Peyer's patch (tissue), 4 donors: ENCODE data around the gene RAB22A. TPM values are rescaled to one million over a fixed set of nuclear protein-coding genes. Genes with fewer than 3 reads are reported as not detected.

Experiments
- DNase-seq, 3 donors: peaks; one replicate each; pipeline ENCODE4 v3.0.0-alpha.2; 2017 to 2019
- H3K27ac ChIP-seq, 4 donors: fragments of 200-600 bp; sonication (generic); one replicate each; pipeline ENCODE4 v1.5.1; 2016 to 2019
- H3K27me3 ChIP-seq, 2 donors: fragments of 200-600 bp; sonication (generic); one replicate each; pipeline ENCODE4 v1.5.1; 2019
- H3K36me3 ChIP-seq, 3 donors: fragments of 200-600 bp; sonication (generic); one replicate each; pipeline ENCODE4 v1.5.1; 2016 to 2019
- H3K4me1 ChIP-seq, 4 donors: fragments of 200-600 bp; sonication (generic); one replicate each; pipeline ENCODE4 v1.5.1; 2016 to 2019
- H3K4me3 ChIP-seq, 4 donors: fragments of 200-600 bp; sonication (generic); 1 replicate in 3 of 4; 2 replicates in 1 of 4; pipeline ENCODE4 v1.5.1; 2016 to 2019; ENCODE audit warnings: mild to moderate bottlenecking in 1 of 4
- H3K9me3 ChIP-seq, 4 donors: fragments of 200-600 bp; sonication (generic); one replicate each; pipeline ENCODE4 v1.5.1; 2016 to 2019; ENCODE audit warnings: mild to moderate bottlenecking in 1 of 4
- POLR2A ChIP-seq, 2 donors: fragments of 450-650 bp; IDR thresholded peaks; one replicate each; pipeline ENCODE4 v1.5.1; 2017; ENCODE audit warnings: antibody characterized with exemption in 2 of 2, mild to moderate bottlenecking in 2 of 2, moderate library complexity in 2 of 2
- total RNA-seq, 4 donors: library from RNA; depleted of rRNA; stranded (reverse); fragments of >200 nt; gene quantifications; one replicate each; pipeline ENCODE4 v1.1.0, GENCODE V29; 2016
- TF ChIP-seq, protein P1 (sequence below), 6 experiments: fragments of 450-650 bp in 4 of 6; fragments of 200-600 bp in 2 of 6; sonication (generic) in 1 of 6; IDR thresholded peaks; one replicate each; pipeline ENCODE4 v1.5.1; 2017 to 2019; ENCODE audit warnings: antibody characterized with exemption in 6 of 6, mild to moderate bottlenecking in 3 of 6, moderate library complexity in 1 of 6

Gene RAB22A
- total RNA-seq, 4 donors from 2014 or later = 12.4 to 29.4 (median 19.2) TPM

DNA sequence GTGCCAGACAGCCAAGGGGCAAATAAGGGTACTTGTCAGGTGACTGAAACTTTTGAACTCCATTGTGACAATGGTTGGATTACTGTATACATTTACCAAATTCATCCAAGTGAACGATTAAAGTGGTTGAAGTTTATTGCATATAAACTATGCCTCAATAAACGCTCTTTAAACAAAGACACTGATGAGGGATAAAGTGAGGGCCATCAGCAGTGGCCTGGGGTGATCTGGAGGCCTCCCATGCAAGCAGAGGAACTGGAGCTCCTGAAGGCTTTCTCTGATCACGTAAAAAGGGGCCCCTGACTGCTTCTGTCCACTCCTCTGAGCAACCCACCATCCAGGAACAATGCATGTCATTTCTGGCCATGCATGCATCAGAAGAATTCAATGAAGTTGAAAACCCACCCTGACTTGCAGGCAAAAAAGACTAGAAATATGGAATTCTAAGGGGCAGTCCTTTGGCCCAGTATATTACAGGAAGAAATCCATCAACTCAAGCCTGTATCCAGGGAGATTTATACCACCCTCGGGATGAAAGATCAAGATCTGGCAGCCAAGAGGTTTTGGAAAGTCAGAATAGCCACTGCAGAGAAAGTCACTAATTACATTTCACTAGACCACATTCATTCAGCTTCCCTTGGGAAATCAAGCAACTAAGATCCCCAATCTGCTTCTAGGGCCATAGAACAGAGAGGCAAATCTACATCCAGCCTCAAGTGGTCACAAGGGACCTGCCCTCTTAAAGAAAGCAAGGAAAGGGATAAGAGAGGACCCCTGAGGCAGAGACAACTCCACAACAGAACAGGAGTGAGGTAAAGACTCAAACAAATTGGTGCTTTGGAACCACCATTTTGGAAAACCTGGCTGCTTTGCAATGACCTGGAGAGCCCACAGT, 31.7 kb upstream of the RAB22A start:
- Histone ChIP-seq H3K4me1 (no peaks in the 10 kb centered on the region), H3K27me3 (no peaks in the 10 kb centered on the region), H3K27ac (no peak overlapping the region), H3K4me3 (no peak overlapping the region), H3K36me3 (no peaks in the 10 kb centered on the region), H3K9me3 (no peaks in the 10 kb centered on the region)
- DNase-seq = no peak
- no peak for TF ChIP-seq POLR2A (IDR thresholded peaks at IDR 0.05)
- TF ChIP-seq, protein P1, sequence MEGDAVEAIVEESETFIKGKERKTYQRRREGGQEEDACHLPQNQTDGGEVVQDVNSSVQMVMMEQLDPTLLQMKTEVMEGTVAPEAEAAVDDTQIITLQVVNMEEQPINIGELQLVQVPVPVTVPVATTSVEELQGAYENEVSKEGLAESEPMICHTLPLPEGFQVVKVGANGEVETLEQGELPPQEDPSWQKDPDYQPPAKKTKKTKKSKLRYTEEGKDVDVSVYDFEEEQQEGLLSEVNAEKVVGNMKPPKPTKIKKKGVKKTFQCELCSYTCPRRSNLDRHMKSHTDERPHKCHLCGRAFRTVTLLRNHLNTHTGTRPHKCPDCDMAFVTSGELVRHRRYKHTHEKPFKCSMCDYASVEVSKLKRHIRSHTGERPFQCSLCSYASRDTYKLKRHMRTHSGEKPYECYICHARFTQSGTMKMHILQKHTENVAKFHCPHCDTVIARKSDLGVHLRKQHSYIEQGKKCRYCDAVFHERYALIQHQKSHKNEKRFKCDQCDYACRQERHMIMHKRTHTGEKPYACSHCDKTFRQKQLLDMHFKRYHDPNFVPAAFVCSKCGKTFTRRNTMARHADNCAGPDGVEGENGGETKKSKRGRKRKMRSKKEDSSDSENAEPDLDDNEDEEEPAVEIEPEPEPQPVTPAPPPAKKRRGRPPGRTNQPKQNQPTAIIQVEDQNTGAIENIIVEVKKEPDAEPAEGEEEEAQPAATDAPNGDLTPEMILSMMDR (IDR thresholded peaks at IDR 0.05) = no peak

DNA sequence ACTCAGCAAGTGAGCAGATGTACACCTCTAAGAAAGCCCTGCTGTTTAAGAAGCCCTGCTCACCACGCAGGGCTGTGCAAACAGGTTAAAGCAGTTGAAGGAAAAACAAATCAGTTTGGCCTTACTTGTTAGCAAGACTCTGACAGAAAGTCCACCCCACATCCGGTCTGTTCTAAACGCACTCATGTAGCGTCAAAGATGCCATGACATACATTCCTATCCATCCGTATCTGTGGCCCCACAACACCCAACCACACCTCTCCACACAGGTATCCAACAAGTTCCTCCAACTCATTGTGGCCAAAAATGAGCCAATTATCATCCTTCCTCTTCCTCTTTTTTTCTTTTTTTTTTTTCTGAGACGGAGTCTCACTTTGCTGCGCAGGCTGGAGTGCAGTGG, 22.8 kb upstream of the RAB22A start:
- no peaks in the 10 kb centered on the region for H3K9me3 ChIP-seq
- no peaks in the 10 kb centered on the region for H3K4me1 ChIP-seq
- H3K27me3 ChIP-seq = no peaks in the 10 kb centered on the region
- no peak overlapping the region for H3K4me3 ChIP-seq
- peaks cover 0 to 12% (median 0%) of the 10 kb centered on the region in 3 donors for H3K36me3 ChIP-seq
- no peak overlapping the region for H3K27ac ChIP-seq
- TF ChIP-seq, protein P1 (IDR thresholded peaks at IDR 0.05) = no peak
- TF ChIP-seq POLR2A (IDR thresholded peaks at IDR 0.05) = no peak
- DNase-seq = no peak

DNA sequence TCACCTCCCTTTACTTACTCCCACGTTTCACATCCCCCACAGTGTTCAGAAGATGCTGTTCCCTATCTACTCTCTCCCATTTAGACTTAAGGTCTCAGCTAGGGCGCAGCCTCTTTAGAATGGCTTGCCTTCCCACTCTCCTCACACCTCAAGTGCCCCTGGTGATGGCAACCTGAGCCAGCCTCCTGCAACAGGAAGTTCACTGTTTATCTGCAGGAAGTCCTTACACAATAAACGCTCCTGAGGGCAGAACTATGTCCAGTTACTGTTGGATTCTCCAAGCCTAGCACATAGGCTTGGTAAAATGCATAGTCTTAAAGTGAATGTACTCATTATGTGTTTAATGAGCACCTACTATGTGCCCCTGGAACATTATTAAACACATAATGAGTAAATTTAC, 21.9 kb upstream of the RAB22A start:
- H3K4me1 ChIP-seq = no peaks in the 10 kb centered on the region
- H3K27ac ChIP-seq = no peak overlapping the region
- no peak for DNase-seq
- peaks cover 0 to 12% (median 0%) of the 10 kb centered on the region in 3 donors for H3K36me3 ChIP-seq
- TF ChIP-seq, protein P1 (IDR thresholded peaks at IDR 0.05) = no peak
- TF ChIP-seq POLR2A (IDR thresholded peaks at IDR 0.05) = no peak
- no peaks in the 10 kb centered on the region for H3K27me3 ChIP-seq
- H3K4me3 ChIP-seq = no peak overlapping the region
- no peaks in the 10 kb centered on the region for H3K9me3 ChIP-seq

GRCh38 chr20:58289143-58289542, 20.4 kb upstream of the RAB22A start:
- TF ChIP-seq, protein P1 (IDR thresholded peaks at IDR 0.05) = no peak
- TF ChIP-seq POLR2A (IDR thresholded peaks at IDR 0.05) = no peak
- Histone ChIP-seq H3K36me3 (peaks cover 0 to 12% (median 0%) of the 10 kb centered on the region in 3 donors), H3K4me1 (no peaks in the 10 kb centered on the region), H3K27ac (no peak overlapping the region), H3K4me3 (no peak overlapping the region), H3K9me3 (no peaks in the 10 kb centered on the region), H3K27me3 (no peaks in the 10 kb centered on the region)
- no peak for DNase-seq

GRCh38 chr20:58293453-58293852, 16.1 kb upstream of the RAB22A start:
- no peak for DNase-seq
- Histone ChIP-seq H3K27ac (no peak overlapping the region), H3K36me3 (no peaks in the 10 kb centered on the region), H3K27me3 (no peaks in the 10 kb centered on the region), H3K9me3 (no peaks in the 10 kb centered on the region), H3K4me1 (no peaks in the 10 kb centered on the region), H3K4me3 (no peak overlapping the region)
- TF ChIP-seq, protein P1 (IDR thresholded peaks at IDR 0.05) = no peak
- no peak for TF ChIP-seq POLR2A (IDR thresholded peaks at IDR 0.05)
